IMR-90 (cell line): Measurements from ENCODE around the gene ABCC10. TPM values are rescaled to one million over a fixed set of nuclear protein-coding genes. Genes with fewer than 3 reads are reported as not detected.

Experiments used
- ATAC-seq: fragments of 200-7000 bp; cut with Tn5 transposase; 2 replicates; pipeline ENCODE4 v1.9.1; 2020; ENCODE audit warnings: low read depth, mild to moderate bottlenecking, moderate library complexity
- BruUV-seq: library from RNA; stranded (reverse); fragments of 400-500 nt; replicated peaks from 2 replicates; lab custom pipeline; 2021; lab: Mats Ljungman, UMichigan
- CTCF ChIA-PET: fragments of 300-600 bp; formaldehyde crosslinking; extraction: SDS; loops from one replicate; lab custom pipeline; 2021; ENCODE audit warnings: antibody characterized with exemption; lab: Yijun Ruan, JAX
- POLR2A ChIA-PET: fragments of 300-600 bp; sonication (Branson Sonifier 250); formaldehyde crosslinking; loops from one replicate; lab custom pipeline; 2022; ENCODE audit warnings: antibody characterized with exemption; ENCODE audit not compliant: unreplicated experiment; lab: Charles Lee
- DNase-seq: peaks from one replicate; pipeline ENCODE4 v3.0.0; 2013
- H2AFZ ChIP-seq: replicated peaks from 2 replicates; pipeline ENCODE3; 2013; ENCODE audit warnings: low read length, mild to moderate bottlenecking; ENCODE audit not compliant: poor library complexity
- H2AK5ac ChIP-seq: 2 replicates; pipeline ENCODE4 v1.6.1; 2013; ENCODE audit warnings: low read depth, low read length, inconsistent platforms
- H2AK9ac ChIP-seq: replicated peaks from 2 replicates; pipeline ENCODE3; 2013; ENCODE audit warnings: mild to moderate bottlenecking, low read depth, low read length, moderate library complexity; ENCODE audit not compliant: poor library complexity
- H2BK120ac ChIP-seq: 2 replicates; pipeline ENCODE4 v1.6.1; 2013; ENCODE audit warnings: low read depth, low read length, inconsistent platforms
- H2BK15ac ChIP-seq: 3 replicates; pipeline ENCODE4 v1.6.1; 2013; ENCODE audit warnings: low read depth, low read length, inconsistent platforms
- H2BK20ac ChIP-seq: 2 replicates; pipeline ENCODE4 v1.6.1; 2013; ENCODE audit warnings: low read depth, mild to moderate bottlenecking, inconsistent platforms, low read length, moderate library complexity
- H2BK5ac ChIP-seq: 2 replicates; pipeline ENCODE4 v1.6.1; 2013; ENCODE audit warnings: mild to moderate bottlenecking, low read depth, low read length, inconsistent platforms; ENCODE audit not compliant: poor library complexity, severe bottlenecking
- H3K14ac ChIP-seq: replicated peaks from 2 replicates; pipeline ENCODE4 v1.6.1; 2013; ENCODE audit warnings: low read depth, low read length, inconsistent platforms
- H3K18ac ChIP-seq: 2 replicates; pipeline ENCODE4 v1.6.1; 2013; ENCODE audit warnings: low read depth, low read length, control low read depth
- H3K23ac ChIP-seq: 2 replicates; pipeline ENCODE4 v1.6.1; 2013; ENCODE audit warnings: low read depth, low read length, inconsistent platforms
- H3K27ac ChIP-seq: 2 replicates; pipeline ENCODE4 v1.5.1; 2013; ENCODE audit warnings: mild to moderate bottlenecking, control low read depth, low read length; ENCODE audit not compliant: insufficient read depth
- H3K27me3 ChIP-seq: 2 replicates; pipeline ENCODE4 v1.6.1; 2013; ENCODE audit warnings: low read length; ENCODE audit not compliant: control insufficient read depth, insufficient read depth
- H3K36me3 ChIP-seq: 2 replicates; pipeline ENCODE4 v1.6.1; 2013; ENCODE audit warnings: low read length, mixed read lengths; ENCODE audit not compliant: control insufficient read depth, insufficient read depth
- H3K4ac ChIP-seq: 2 replicates; pipeline ENCODE4 v1.6.1; 2013; ENCODE audit warnings: low read depth, low read length, inconsistent platforms
- H3K4me1 ChIP-seq: 2 replicates; pipeline ENCODE4 v1.6.1; 2013; ENCODE audit warnings: low read length, mixed read lengths; ENCODE audit not compliant: control insufficient read depth, insufficient read depth
- H3K4me2 ChIP-seq: 2 replicates; pipeline ENCODE4 v1.6.1; 2013; ENCODE audit warnings: low read depth, mild to moderate bottlenecking, control low read depth, low read length, moderate library complexity
- H3K4me3 ChIP-seq: 2 replicates; pipeline ENCODE4 v1.5.1; 2013; ENCODE audit warnings: low read depth, mild to moderate bottlenecking, control low read depth, low read length, moderate library complexity; ENCODE audit not compliant: insufficient read depth
- H3K56ac ChIP-seq: 2 replicates; pipeline ENCODE4 v1.6.1; 2013; ENCODE audit warnings: low read length, inconsistent platforms; ENCODE audit not compliant: insufficient read depth; ENCODE audit errors: extremely low read depth
- H3K79me1 ChIP-seq, 2 experiments: 2 replicates each; pipeline ENCODE4 v1.6.1; 2013; ENCODE audit warnings: low read length in 2 of 2, inconsistent platforms in 1 of 2, low read depth in 1 of 2
- H3K9ac ChIP-seq: 2 replicates; pipeline ENCODE4 v1.6.1; 2013; ENCODE audit warnings: low read depth, low read length, control low read depth
- H3K9me1 ChIP-seq: 2 replicates; pipeline ENCODE4 v1.6.1; 2013; ENCODE audit warnings: low read length, inconsistent platforms; ENCODE audit not compliant: insufficient read depth
- H3K9me3 ChIP-seq: 2 replicates; pipeline ENCODE4 v1.6.1; 2013; ENCODE audit warnings: low read length; ENCODE audit not compliant: control insufficient read depth, insufficient read depth
- H4K20me1 ChIP-seq: 2 replicates; pipeline ENCODE4 v1.6.1; 2013; ENCODE audit warnings: low read length, inconsistent platforms; ENCODE audit not compliant: insufficient read depth
- H4K5ac ChIP-seq: 2 replicates; pipeline ENCODE4 v1.6.1; 2013; ENCODE audit warnings: mild to moderate bottlenecking, low read depth, low read length, control low read depth
- H4K8ac ChIP-seq, 2 experiments: 2 replicates each; pipeline ENCODE4 v1.6.1; 2013; ENCODE audit warnings: low read depth in 2 of 2, low read length in 2 of 2, control low read depth in 1 of 2, inconsistent platforms in 1 of 2
- H4K91ac ChIP-seq: 2 replicates; pipeline ENCODE4 v1.6.1; 2013; ENCODE audit warnings: low read depth, low read length, inconsistent platforms; ENCODE audit not compliant: insufficient read depth
- CHD1 ChIP-seq: IDR thresholded peaks from 2 replicates; pipeline ENCODE4 v1.6.1; 2012; ENCODE audit warnings: low read depth, low read length, improper control_type of control experiment
- FOS ChIP-seq: fragments of 150-350 bp; IDR thresholded peaks from 2 replicates; pipeline ENCODE4 v1.6.1; 2016; ENCODE audit warnings: low read depth, low read length
- MXI1 ChIP-seq: IDR thresholded peaks from 2 replicates; pipeline ENCODE4 v1.6.1; 2012; ENCODE audit warnings: low read depth, mild to moderate bottlenecking, low read length, moderate library complexity, borderline replicate concordance
- RFX5 ChIP-seq: IDR thresholded peaks from 2 replicates; pipeline ENCODE4 v1.8.0; 2012; ENCODE audit warnings: low read depth, mild to moderate bottlenecking, low read length, moderate library complexity
- WGBS, 2 experiments: methylation state at CpG; one replicate each; pipeline versions ENCODE4 v1.1.5 to v1.1.7; 2013; ENCODE audit warnings: missing lambda C conversion rate in 2 of 2; ENCODE audit not compliant: insufficient read length in 1 of 2; ENCODE audit errors: extremely low coverage in 2 of 2; 5-methylcytosine and 5-hydroxymethylcytosine counted together
- dilution Hi-C: fragments of 300-500 bp; cut with HindIII; formaldehyde crosslinking; loops from one replicate; pipeline ENCODE4 v1.14.3; 2018; ENCODE audit warnings: low sequenced_read_pairs; ENCODE audit not compliant: unreplicated experiment
- in situ Hi-C: fragments of 300-500 bp; cut with MboI; formaldehyde crosslinking; loops from 3 replicates; pipeline ENCODE4 v1.14.3; 2019; ENCODE audit warnings: low sequenced_read_pairs, inconsistent platforms, mixed read lengths
- intact Hi-C: fragments of 100-400 bp; cut with micrococcal nuclease; formaldehyde crosslinking; loops from 2 replicates; pipeline ENCODE4 v1.10.0; 2022
- polyA plus RNA-seq, 3 experiments: library from polyadenylated mRNA; depleted of rRNA; stranded (reverse); fragments of >200 nt; gene quantifications; 2 replicates each; pipeline ENCODE4 v1.2.3, GENCODE V29; 2012; ENCODE audit warnings: low replicate concordance in 1 of 3
- total RNA-seq: library from RNA; depleted of rRNA; stranded (reverse); fragments of >200 nt; gene quantifications from 2 replicates; pipeline ENCODE4 v1.2.3, GENCODE V29; 2012

The ABCC10 gene
- total and polyA plus RNA-seq, 2 of the 4 experiments (the other 2 are of a cell fraction), result 7.0 to 26.3 TPM

DNA sequence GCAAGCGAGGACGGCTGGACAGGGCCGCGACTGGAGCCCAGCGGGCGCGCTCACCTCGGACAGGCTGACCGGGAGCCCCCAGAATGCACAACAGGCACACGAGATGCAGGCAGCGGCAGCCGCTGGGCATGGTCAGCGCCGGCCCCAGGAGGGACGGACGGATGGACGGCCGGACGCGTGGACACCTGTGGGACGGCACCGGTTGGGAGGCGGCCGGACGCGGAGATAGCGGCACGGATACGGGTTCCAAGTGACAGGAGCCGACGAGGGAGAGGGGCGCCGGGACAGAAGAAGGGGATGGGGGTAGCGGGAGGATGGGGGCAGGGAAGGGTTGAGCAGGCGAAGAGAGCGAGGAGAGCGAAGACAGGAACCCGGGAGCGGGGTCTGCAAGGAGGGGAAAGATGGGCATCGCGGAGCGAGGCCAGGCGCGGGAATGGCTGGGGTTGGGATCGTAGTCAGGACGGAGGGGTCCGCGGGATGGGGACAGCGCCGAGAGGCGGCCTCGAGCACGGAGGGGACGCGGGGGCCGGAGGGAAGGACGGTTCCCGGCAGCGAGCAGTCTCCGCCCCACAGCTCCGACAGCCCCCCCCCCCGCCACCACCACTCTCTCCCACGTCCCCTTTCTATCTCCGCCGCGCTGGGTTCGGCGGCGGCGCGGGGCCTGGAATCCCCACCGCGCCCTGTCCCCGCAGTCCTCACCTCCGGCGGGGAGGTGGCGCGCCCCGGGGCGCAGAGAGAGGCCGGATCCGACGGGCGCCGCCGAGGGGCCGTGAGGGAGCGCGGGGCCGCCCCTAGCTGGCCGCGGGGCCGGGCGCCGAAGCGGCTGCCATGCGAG, 27.6 kb downstream of the ABCC10 start:
- POLR2A ChIA-PET, result no interaction called here
- no peaks in the 10 kb centered on the region; the same call in 1 of the 2 replicates for H3K9me3 ChIP-seq
- no TSS peak for BruUV-seq
- no peak overlapping the region for H2BK20ac ChIP-seq
- dilution Hi-C loops (no loop called here), intact Hi-C loops (loop anchor here (1.0 kb wide), 2 partner anchors 41 to 51 kb away; no protein-coding TSS in a partner anchor), in situ Hi-C loops (no loop called here)
- H4K8ac ChIP-seq, result no peak overlapping the region; a peak in 1 of 4 replicates
- no peak overlapping the region for H3K23ac ChIP-seq
- H3K4me3 ChIP-seq, result peak overlapping the region; percentile 53
- TF ChIP-seq FOS (no peak), MXI1 (peak; percentile 71; the same call in 1 of the 2 replicates), RFX5 (no peak), CHD1 (no peak)
- H2BK120ac ChIP-seq, result no peak overlapping the region
- no peak overlapping the region for H3K9ac ChIP-seq
- CTCF ChIA-PET, result interaction anchor here (1.3 kb wide), 1 partner anchor 52 kb away, joined by 7 read pairs; no protein-coding TSS in a partner anchor
- no peak overlapping the region for H4K5ac ChIP-seq
- peak overlapping the region; percentile 92 for H2AK9ac ChIP-seq
- no peaks in the 10 kb centered on the region for H3K79me1 ChIP-seq
- H3K27me3 ChIP-seq, result peaks cover 15% of the 10 kb centered on the region
- H3K18ac ChIP-seq, result no peak overlapping the region
- peak overlapping the region; percentile 94 for H2AFZ ChIP-seq
- peak; percentile 81 for DNase-seq
- whole genome bisulfite sequencing, 2 experiments, result 1% methylated on average over 28 of the region's 97 CpGs; no CpG with 5 or more reads in 1 of the 2 experiments
- peak; percentile 98 for ATAC-seq
- no peak overlapping the region for H3K56ac ChIP-seq
- peaks cover 18% of the 10 kb centered on the region for H3K36me3 ChIP-seq
- H3K4ac ChIP-seq, result no peak overlapping the region
- H4K91ac ChIP-seq, result no peak overlapping the region
- no peaks in the 10 kb centered on the region for H3K9me1 ChIP-seq
- H3K14ac ChIP-seq, result no peak overlapping the region
- H2BK15ac ChIP-seq, result no peak overlapping the region
- H2AK5ac ChIP-seq, result no peak overlapping the region
- no peaks in the 10 kb centered on the region; the same call in 1 of the 2 replicates for H4K20me1 ChIP-seq
- H2BK5ac ChIP-seq, result no peak overlapping the region
- H3K27ac ChIP-seq, result no peak overlapping the region; the same call in 1 of the 2 replicates
- peak overlapping the region; percentile 88 for H3K4me2 ChIP-seq
- H3K4me1 ChIP-seq, result peaks cover 2% of the 10 kb centered on the region; the same call in 1 of the 2 replicates
